Endometrial microvascular endothelial cells (primary cell): ENCODE data around the gene RPL15. TPM values are rescaled to one million over a fixed set of nuclear protein-coding genes. Genes with fewer than 3 reads are reported as not detected.

Experiments
- in situ Hi-C: cut with HindIII; loops from 2 replicates; pipeline ENCODE4 v1.10.0; 2017; ENCODE audit warnings: low sequenced_read_pairs, low pct_unique_long_range_greater_than_20kb; ENCODE audit errors: inconsistent ontology term
- total RNA-seq: library from RNA; depleted of rRNA; stranded (reverse); fragments of >200 nt; gene quantifications from one replicate; pipeline ENCODE4 v1.2.3, GENCODE V29; 2015; ENCODE audit errors: inconsistent ontology term

RPL15 gene
- total RNA-seq, 1 donor from 2014 or later: 3,506 TPM

GRCh38 chr3:23950293-23950692, 33.4 kb downstream of the RPL15 start:
- in situ Hi-C loops: no loop called here

GRCh38 chr3:23952646-23953045, 35.7 kb downstream of the RPL15 start:
- in situ Hi-C loops: no loop called here

GRCh38 chr3:23953523-23953922, 36.6 kb downstream of the RPL15 start:
- in situ Hi-C loops: no loop called here

GRCh38 chr3:23954144-23954543, 37.2 kb downstream of the RPL15 start:
- in situ Hi-C loops: no loop called here

GRCh38 chr3:23956701-23957100, 39.8 kb downstream of the RPL15 start:
- in situ Hi-C loops: no loop called here

GRCh38 chr3:23959135-23959900, 42.4 kb downstream of the RPL15 start:
- in situ Hi-C loops: no loop called here

GRCh38 chr3:23960649-23961048, 43.7 kb downstream of the RPL15 start:
- in situ Hi-C loops: no loop called here

GRCh38 chr3:23961066-23961465, 44.1 kb downstream of the RPL15 start:
- in situ Hi-C loops: no loop called here

- in situ Hi-C loops: no loop called here
These were observed 45.0 kb downstream of the RPL15 start for GRCh38 chr3:23961913-23962312.

GRCh38 chr3:23964537-23965235, 47.8 kb downstream of the RPL15 start:
- in situ Hi-C loops: no loop called here

- in situ Hi-C loops: no loop called here
These were observed 49.4 kb downstream of the RPL15 start for GRCh38 chr3:23966328-23966727.

GRCh38 chr3:23968463-23969184, 51.7 kb downstream of the RPL15 start:
- in situ Hi-C loops: no loop called here

- in situ Hi-C loops: no loop called here
These were observed 52.5 kb downstream of the RPL15 start for GRCh38 chr3:23969393-23969792.

Other genes starting within 250 kb of the RPL15 start
- 151 TPM for gene UBE2E1, start 111.2 kb upstream of the RPL15 start, total RNA-seq
- 3.9 TPM for gene NKIRAS1, start 142 bp upstream of the RPL15 start, total RNA-seq
- gene NR1D2, start 28.2 kb downstream of the RPL15 start, total RNA-seq: 14.6 TPM